Astrocyte (in vitro differentiated cells and primary cell): ENCODE measurements around the gene CYP4F12. TPM values are rescaled to one million over a fixed set of nuclear protein-coding genes. Genes with fewer than 3 reads are reported as not detected.

Experiments
- DNase-seq: peaks from one replicate; pipeline ENCODE4 v3.0.0-alpha.2; 2010; ENCODE audit warnings: low read depth
- FAIRE-seq: peaks from 2 replicates; lab custom pipeline; 2011; peaks lifted over from hg19 to GRCh38; lab: Jason Lieb, UNC
- H2AFZ ChIP-seq: 2 replicates; pipeline ENCODE4 v1.6.0; 2012; ENCODE audit warnings: low read depth, low read length, inconsistent platforms
- H3K27ac ChIP-seq: 2 replicates; pipeline ENCODE4 v1.5.1; 2011; ENCODE audit warnings: low read depth, low read length, inconsistent platforms
- H3K27me3 ChIP-seq: 2 replicates; pipeline ENCODE4 v1.6.0; 2011; ENCODE audit warnings: low read length, inconsistent platforms; ENCODE audit not compliant: insufficient read depth
- H3K36me3 ChIP-seq: 2 replicates; pipeline ENCODE4 v1.5.1; 2011; ENCODE audit warnings: low read length, inconsistent platforms; ENCODE audit not compliant: insufficient read depth
- H3K4me1 ChIP-seq: 2 replicates; pipeline ENCODE4 v1.5.1; 2011; ENCODE audit warnings: low read length, inconsistent platforms; ENCODE audit not compliant: insufficient read depth
- H3K4me2 ChIP-seq: 2 replicates; pipeline ENCODE4 v1.6.0; 2012; ENCODE audit warnings: low read length, inconsistent platforms
- H3K4me3 ChIP-seq: 2 replicates; pipeline ENCODE4 v1.5.1; 2011; ENCODE audit warnings: low read depth, mild to moderate bottlenecking, low read length, inconsistent platforms; ENCODE audit not compliant: insufficient read depth
- H3K79me2 ChIP-seq: 2 replicates; pipeline ENCODE4 v1.6.0; 2012; ENCODE audit warnings: mild to moderate bottlenecking, low read length, inconsistent platforms; ENCODE audit not compliant: insufficient read depth
- H3K9ac ChIP-seq: 2 replicates; pipeline ENCODE4 v1.6.0; 2012; ENCODE audit warnings: mild to moderate bottlenecking, low read length, inconsistent platforms
- H3K9me3 ChIP-seq: 2 replicates; pipeline ENCODE4 v1.5.1; 2012; ENCODE audit warnings: low read depth, mild to moderate bottlenecking, low read length, inconsistent platforms; ENCODE audit not compliant: insufficient read depth
- H4K20me1 ChIP-seq: 2 replicates; pipeline ENCODE4 v1.6.0; 2012; ENCODE audit warnings: low read length, inconsistent platforms; ENCODE audit not compliant: insufficient read depth
- H3K27ac Mint-ChIP-seq: one replicate; pipeline ENCODE4 v1.8.0; 2021; ENCODE audit warnings: mild to moderate bottlenecking, mixed read lengths; ENCODE audit not compliant: unreplicated experiment
- H3K27me3 Mint-ChIP-seq: one replicate; pipeline ENCODE4 v1.8.0; 2021; ENCODE audit warnings: low read depth, mixed read lengths; ENCODE audit not compliant: unreplicated experiment
- H3K36me3 Mint-ChIP-seq: one replicate; pipeline ENCODE4 v1.8.0; 2021; ENCODE audit warnings: low read depth, mixed read lengths; ENCODE audit not compliant: unreplicated experiment
- H3K4me1 Mint-ChIP-seq: one replicate; pipeline ENCODE4 v1.8.0; 2021; ENCODE audit warnings: low read depth, mixed read lengths; ENCODE audit not compliant: unreplicated experiment
- H3K4me3 Mint-ChIP-seq: one replicate; pipeline ENCODE4 v1.8.0; 2021; ENCODE audit warnings: mild to moderate bottlenecking, moderate library complexity, mixed read lengths; ENCODE audit not compliant: unreplicated experiment
- H3K9me3 Mint-ChIP-seq: one replicate; pipeline ENCODE4 v1.8.0; 2021; ENCODE audit warnings: mild to moderate bottlenecking, mixed read lengths; ENCODE audit not compliant: unreplicated experiment
- EZH2 ChIP-seq: IDR thresholded peaks from 2 replicates; pipeline ENCODE4 v1.6.1; 2012; ENCODE audit warnings: mild to moderate bottlenecking, low read length, inconsistent platforms; ENCODE audit not compliant: insufficient read depth
- total RNA-seq: library from RNA; stranded (reverse); gene quantifications from 2 replicates; pipeline ENCODE4 v1.2.1, GENCODE V29; 2021
- TF ChIP-seq, protein P1 (sequence below): IDR thresholded peaks from 2 replicates; pipeline ENCODE4 v1.5.1; 2011; ENCODE audit warnings: low read depth, mild to moderate bottlenecking, inconsistent platforms, low read length, moderate library complexity; ENCODE audit not compliant: insufficient read depth

Gene CYP4F12
- total RNA-seq, 1 donor from 2014 or later: not detected

DNA sequence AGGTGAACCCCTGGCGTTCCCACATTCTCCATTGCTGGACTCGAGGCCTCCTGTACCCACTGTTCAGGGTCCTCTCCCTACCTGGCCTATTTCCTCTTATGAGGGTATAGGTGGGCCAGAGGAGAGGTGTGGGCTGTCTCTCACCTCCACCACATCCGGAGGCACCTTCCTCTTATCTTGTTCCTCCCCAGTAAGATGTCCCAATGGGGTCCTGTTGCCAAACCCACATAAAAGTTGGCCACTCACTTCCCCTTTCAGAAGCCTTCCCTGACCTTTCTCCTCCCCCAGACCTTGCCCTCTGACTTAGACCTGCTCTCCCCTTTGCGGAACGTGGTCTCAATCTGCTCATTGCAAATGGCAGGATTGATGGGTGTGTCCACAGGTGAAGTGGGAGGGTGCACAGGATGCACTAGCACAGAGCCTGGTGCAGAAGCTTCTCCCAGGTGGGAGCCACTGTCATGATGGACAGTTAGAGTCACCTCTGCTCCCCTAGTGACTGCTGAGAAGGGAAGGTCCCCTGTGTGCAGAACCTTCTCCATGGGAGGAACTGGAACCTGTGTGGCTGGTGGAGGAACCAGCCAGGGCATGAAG, 30.9 kb upstream of the CYP4F12 start:
- Histone ChIP-seq H3K4me1 (no peaks in the 10 kb centered on the region), H3K27ac (no peak overlapping the region), H3K79me2 (no peaks in the 10 kb centered on the region), H3K9ac (no peak overlapping the region), H3K4me3 (no peak overlapping the region), H4K20me1 (no peaks in the 10 kb centered on the region), H3K27me3 (no peaks in the 10 kb centered on the region), H3K4me2 (no peak overlapping the region), H3K36me3 (no peaks in the 10 kb centered on the region), H3K9me3 (peaks cover 13% of the 10 kb centered on the region), H2AFZ (no peak overlapping the region)
- H3K27ac Mint-ChIP-seq: no peak overlapping the region
- no peaks in the 10 kb centered on the region for H3K4me1 Mint-ChIP-seq
- TF ChIP-seq, protein P1, sequence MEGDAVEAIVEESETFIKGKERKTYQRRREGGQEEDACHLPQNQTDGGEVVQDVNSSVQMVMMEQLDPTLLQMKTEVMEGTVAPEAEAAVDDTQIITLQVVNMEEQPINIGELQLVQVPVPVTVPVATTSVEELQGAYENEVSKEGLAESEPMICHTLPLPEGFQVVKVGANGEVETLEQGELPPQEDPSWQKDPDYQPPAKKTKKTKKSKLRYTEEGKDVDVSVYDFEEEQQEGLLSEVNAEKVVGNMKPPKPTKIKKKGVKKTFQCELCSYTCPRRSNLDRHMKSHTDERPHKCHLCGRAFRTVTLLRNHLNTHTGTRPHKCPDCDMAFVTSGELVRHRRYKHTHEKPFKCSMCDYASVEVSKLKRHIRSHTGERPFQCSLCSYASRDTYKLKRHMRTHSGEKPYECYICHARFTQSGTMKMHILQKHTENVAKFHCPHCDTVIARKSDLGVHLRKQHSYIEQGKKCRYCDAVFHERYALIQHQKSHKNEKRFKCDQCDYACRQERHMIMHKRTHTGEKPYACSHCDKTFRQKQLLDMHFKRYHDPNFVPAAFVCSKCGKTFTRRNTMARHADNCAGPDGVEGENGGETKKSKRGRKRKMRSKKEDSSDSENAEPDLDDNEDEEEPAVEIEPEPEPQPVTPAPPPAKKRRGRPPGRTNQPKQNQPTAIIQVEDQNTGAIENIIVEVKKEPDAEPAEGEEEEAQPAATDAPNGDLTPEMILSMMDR: no peak
- TF ChIP-seq EZH2: no peak
- H3K27me3 Mint-ChIP-seq: no peaks in the 10 kb centered on the region
- no peak overlapping the region for H3K4me3 Mint-ChIP-seq
- peaks cover 16% of the 10 kb centered on the region for H3K9me3 Mint-ChIP-seq
- DNase-seq (no peak), FAIRE-seq (no peak)
- H3K36me3 Mint-ChIP-seq: no peaks in the 10 kb centered on the region

DNA sequence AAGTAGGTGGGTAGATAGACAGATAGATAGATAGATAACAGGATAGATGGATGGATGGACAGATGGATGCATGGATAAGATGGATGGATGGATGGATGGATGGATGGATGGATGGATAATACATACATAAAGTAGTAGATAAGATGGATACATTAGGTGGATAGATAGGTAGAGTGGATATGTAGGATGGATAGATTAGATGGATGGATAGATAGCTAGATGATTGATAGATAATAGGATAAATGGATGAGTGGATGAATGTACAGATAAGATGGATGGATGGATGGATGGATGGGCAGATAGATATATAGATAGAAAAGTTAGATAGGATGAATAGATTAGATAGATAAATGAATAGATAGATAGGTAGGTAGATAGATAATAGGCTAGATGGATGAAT, 30.1 kb upstream of the CYP4F12 start:
- no peak overlapping the region for H3K27ac ChIP-seq
- no peak overlapping the region for H3K9ac ChIP-seq
- H3K4me3 ChIP-seq: no peak overlapping the region
- no peak overlapping the region for H2AFZ ChIP-seq
- H3K36me3 ChIP-seq: no peaks in the 10 kb centered on the region
- FAIRE-seq (no peak), DNase-seq (no peak)
- H4K20me1 ChIP-seq: no peaks in the 10 kb centered on the region
- no peak overlapping the region for H3K4me3 Mint-ChIP-seq
- TF ChIP-seq EZH2: no peak
- TF ChIP-seq, protein P1: no peak
- peaks cover 12% of the 10 kb centered on the region for H3K9me3 Mint-ChIP-seq
- H3K27me3 ChIP-seq: no peaks in the 10 kb centered on the region
- no peaks in the 10 kb centered on the region for H3K4me1 ChIP-seq
- peaks cover 13% of the 10 kb centered on the region for H3K9me3 ChIP-seq
- no peaks in the 10 kb centered on the region for H3K36me3 Mint-ChIP-seq
- no peak overlapping the region for H3K4me2 ChIP-seq
- no peaks in the 10 kb centered on the region for H3K4me1 Mint-ChIP-seq
- H3K27me3 Mint-ChIP-seq: no peaks in the 10 kb centered on the region
- H3K79me2 ChIP-seq: no peaks in the 10 kb centered on the region
- H3K27ac Mint-ChIP-seq: no peak overlapping the region

DNA sequence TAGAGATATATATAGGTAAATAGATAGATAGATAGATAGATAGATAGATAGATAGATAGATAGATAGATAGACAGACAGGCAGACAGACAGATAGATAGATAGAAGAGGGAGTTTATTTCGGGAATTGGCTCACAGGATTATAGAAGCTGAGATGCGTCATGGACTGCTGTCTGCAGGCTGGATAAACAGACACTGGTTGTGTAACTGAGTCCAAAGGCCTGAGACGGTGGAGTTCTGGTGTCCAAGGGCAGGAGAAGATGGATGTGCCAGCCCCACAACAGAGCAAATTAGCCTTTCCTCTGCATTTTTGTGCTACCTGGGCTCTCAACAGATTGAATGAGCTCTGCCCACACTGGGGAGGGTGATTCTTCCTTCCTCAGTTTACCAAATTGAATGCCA, 29.5 kb upstream of the CYP4F12 start:
- Histone ChIP-seq H3K9ac (no peak overlapping the region), H3K27me3 (no peaks in the 10 kb centered on the region), H2AFZ (no peak overlapping the region), H3K4me1 (no peaks in the 10 kb centered on the region), H3K4me2 (no peak overlapping the region), H3K79me2 (no peaks in the 10 kb centered on the region), H3K9me3 (peaks cover 13% of the 10 kb centered on the region), H3K4me3 (no peak overlapping the region), H4K20me1 (no peaks in the 10 kb centered on the region), H3K36me3 (no peaks in the 10 kb centered on the region), H3K27ac (no peak overlapping the region)
- Mint-ChIP-seq H3K27ac (no peak overlapping the region), H3K4me3 (no peak overlapping the region), H3K9me3 (peaks cover 11% of the 10 kb centered on the region), H3K36me3 (no peaks in the 10 kb centered on the region), H3K27me3 (no peaks in the 10 kb centered on the region), H3K4me1 (no peaks in the 10 kb centered on the region)
- FAIRE-seq (no peak), DNase-seq (no peak)
- no peak for TF ChIP-seq EZH2
- TF ChIP-seq, protein P1: no peak
